HepG2 (cell line): ENCODE measurements around the gene SLC13A2. TPM values are rescaled to one million over a fixed set of nuclear protein-coding genes. Genes with fewer than 3 reads are reported as not detected.

ENCODE experiments used
- ATAC-seq: fragments of 200-7000 bp; cut with Tn5 transposase; 3 replicates; pipeline ENCODE4 v1.9.1; 2020; ENCODE audit warnings: mild to moderate bottlenecking, moderate library complexity
- BruUV-seq: library from RNA; stranded (reverse); fragments of 400-500 nt; replicated peaks from 2 replicates; lab custom pipeline; 2021; lab: Mats Ljungman, UMichigan
- CTCF ChIA-PET: fragments of 300-600 bp; formaldehyde crosslinking; extraction: SDS; loops from one replicate; lab custom pipeline; 2021; ENCODE audit warnings: low total read pairs, inconsistent platforms, low intra/inter-chr PET ratio; lab: Yijun Ruan, JAX
- POLR2A ChIA-PET: fragments of 350-600 bp; sonication (Branson Sonifier 250); formaldehyde crosslinking; loops from one replicate; lab custom pipeline; 2020; ENCODE audit warnings: antibody characterized with exemption, inconsistent platforms; lab: Yijun Ruan, JAX
- DNase-seq: peaks from one replicate; pipeline ENCODE4 v3.0.0-alpha.2; 2015; ENCODE audit warnings: low spot score
- FAIRE-seq: peaks from 3 replicates; lab custom pipeline; 2011; peaks lifted over from hg19 to GRCh38; lab: Jason Lieb, UNC
- H2AFZ ChIP-seq: one replicate; pipeline ENCODE4 v1.6.1; 2011; ENCODE audit warnings: low read length, inconsistent platforms
- H3K27ac ChIP-seq: fragments of 300-600 bp; 3 replicates; pipeline ENCODE4 v1.8.0; 2011; ENCODE audit warnings: mixed run types, mild to moderate bottlenecking, mixed read lengths, low read length, inconsistent platforms; ENCODE audit not compliant: insufficient read depth; ENCODE audit errors: extremely low read length
- H3K27me3 ChIP-seq, 2 experiments: fragments of 200-600 bp in 1 of 2; 2 replicates in 1 of 2; 3 replicates in 1 of 2; pipeline versions ENCODE4 v1.6.0 to v1.8.0; 2011; ENCODE audit warnings: low read length in 2 of 2, mild to moderate bottlenecking in 2 of 2, moderate library complexity in 2 of 2, inconsistent platforms in 1 of 2; ENCODE audit not compliant: insufficient read depth in 2 of 2, control insufficient read depth in 1 of 2
- H3K36me3 ChIP-seq, 2 experiments: fragments of 200-600 bp in 1 of 2; replicated peaks in 1 of 2; 2 replicates in 1 of 2; 3 replicates in 1 of 2; pipeline versions ENCODE4 v1.5.1 to v1.8.0; 2011; ENCODE audit warnings: low read length in 2 of 2, inconsistent platforms in 1 of 2; ENCODE audit not compliant: insufficient read depth in 2 of 2, control insufficient read depth in 1 of 2
- H3K4me1 ChIP-seq: 2 replicates; pipeline ENCODE4 v1.5.1; 2012; ENCODE audit warnings: low read length, inconsistent platforms; ENCODE audit not compliant: insufficient read depth
- H3K4me2 ChIP-seq: 2 replicates; pipeline ENCODE4 v1.6.0; 2011; ENCODE audit warnings: low read depth, low read length, inconsistent platforms
- H3K4me3 ChIP-seq, 3 experiments: fragments of 200-600 bp in 1 of 3; sonication (generic), shearing (Covaris generic) in 1 of 3; replicated peaks in 1 of 3; 2 replicates each; pipeline ENCODE4 v1.5.1; 2011 to 2016; ENCODE audit warnings: low read length in 3 of 3, inconsistent platforms in 2 of 3, low read depth in 2 of 3, mild to moderate bottlenecking in 2 of 3, control low read depth in 1 of 3, mixed read lengths in 1 of 3; ENCODE audit not compliant: insufficient read depth in 1 of 3
- H3K79me2 ChIP-seq: one replicate; pipeline ENCODE4 v1.6.1; 2011; ENCODE audit warnings: low read length, inconsistent platforms; ENCODE audit not compliant: insufficient read depth
- H3K9ac ChIP-seq: 2 replicates; pipeline ENCODE4 v1.6.0; 2011; ENCODE audit warnings: mild to moderate bottlenecking, low read depth, low read length, inconsistent platforms; ENCODE audit not compliant: insufficient read depth
- H3K9me3 ChIP-seq: 2 replicates; pipeline ENCODE4 v1.5.1; 2012; ENCODE audit warnings: mild to moderate bottlenecking, low read length
- H4K20me1 ChIP-seq: 2 replicates; pipeline ENCODE4 v1.6.0; 2011; ENCODE audit warnings: inconsistent platforms, mild to moderate bottlenecking, low read length, moderate library complexity; ENCODE audit not compliant: insufficient read depth
- BHLHE40 ChIP-seq: IDR thresholded peaks from 2 replicates; pipeline ENCODE4 v1.6.1; 2011; ENCODE audit warnings: low read length, improper control_type of control experiment
- HES4 ChIP-seq: sonication (generic); formaldehyde crosslinking; IDR thresholded peaks from 2 replicates; pipeline ENCODE4 v1.9.0; 2021; ENCODE audit warnings: mild to moderate bottlenecking, missing genetic modification reagents, borderline replicate concordance
- MYPOP ChIP-seq: sonication (generic); formaldehyde crosslinking; IDR thresholded peaks from 2 replicates; pipeline ENCODE4 v1.8.1; 2023; ENCODE audit warnings: mild to moderate bottlenecking, moderate library complexity, missing genetic modification reagents
- NCOA1 ChIP-seq: sonication (generic); formaldehyde crosslinking; IDR thresholded peaks from 2 replicates; pipeline ENCODE4 v1.9.0; 2021; ENCODE audit warnings: missing genetic modification reagents
- NFIB ChIP-seq: sonication (generic); formaldehyde crosslinking; IDR thresholded peaks from 2 replicates; pipeline ENCODE4 v1.9.0; 2021; ENCODE audit warnings: missing genetic modification reagents, mild to moderate bottlenecking, borderline replicate concordance
- POLR2A ChIP-seq, 2 experiments: IDR thresholded peaks; 2 replicates each; pipeline ENCODE4 v1.6.1; 2011; ENCODE audit warnings: low read depth in 2 of 2, low read length in 2 of 2, mild to moderate bottlenecking in 1 of 2, moderate library complexity in 1 of 2; ENCODE audit not compliant: insufficient read depth in 1 of 2
- SIN3A ChIP-seq: IDR thresholded peaks from 2 replicates; pipeline ENCODE4 v1.6.1; 2011; ENCODE audit warnings: low read depth, mild to moderate bottlenecking, control low read depth, low read length, borderline replicate concordance
- TFAP4 ChIP-seq: sonication (generic); IDR thresholded peaks from 2 replicates; pipeline ENCODE4 v1.6.1; 2016; ENCODE audit warnings: low read depth, borderline replicate concordance
- TOE1 ChIP-seq: sonication (generic); formaldehyde crosslinking; IDR thresholded peaks from 2 replicates; pipeline ENCODE4 v1.4.0; 2020; ENCODE audit warnings: mild to moderate bottlenecking, missing genetic modification reagents
- ZFP37 ChIP-seq: sonication (generic); formaldehyde crosslinking; IDR thresholded peaks from 2 replicates; pipeline ENCODE4 v1.4.0; 2020; ENCODE audit warnings: missing genetic modification reagents, borderline replicate concordance
- ZHX1 ChIP-seq: sonication (generic); formaldehyde crosslinking; IDR thresholded peaks from 2 replicates; pipeline ENCODE4 v1.8.1; 2022; ENCODE audit warnings: low read depth, mild to moderate bottlenecking, missing genetic modification reagents
- ZNF234 ChIP-seq: sonication (generic); formaldehyde crosslinking; conservative IDR thresholded peaks from 2 replicates; pipeline ENCODE4 v1.5.1; 2020; ENCODE audit warnings: mild to moderate bottlenecking, missing genetic modification reagents
- ZNF263 ChIP-seq: sonication (generic); formaldehyde crosslinking; IDR thresholded peaks from 2 replicates; pipeline ENCODE4 v1.4.0; 2020; ENCODE audit warnings: missing genetic modification reagents
- ZNF749 ChIP-seq: sonication (generic); formaldehyde crosslinking; IDR thresholded peaks from 2 replicates; pipeline ENCODE4 v1.8.0; 2022; ENCODE audit warnings: mild to moderate bottlenecking, missing genetic modification reagents, moderate library complexity, borderline replicate concordance
- ZUFSP ChIP-seq: sonication (generic); formaldehyde crosslinking; IDR thresholded peaks from 2 replicates; pipeline ENCODE4 v1.9.0; 2021; ENCODE audit warnings: missing genetic modification reagents, mild to moderate bottlenecking, borderline replicate concordance
- WGBS: methylation state at CpG from one replicate; pipeline ENCODE4 v1.1.6; 2017; ENCODE audit warnings: low lambda C conversion rate; 5-methylcytosine and 5-hydroxymethylcytosine counted together
- in situ Hi-C: cut with HindIII; loops from 2 replicates; pipeline ENCODE4 v1.10.0; 2017; ENCODE audit warnings: low pct_unique_long_range_greater_than_20kb; ENCODE audit not compliant: extremely low pct_ligation_motif_present
- intact Hi-C: fragments of 100-400 bp; cut with micrococcal nuclease; formaldehyde crosslinking; loops from one replicate; pipeline ENCODE4 v1.10.0; 2022; ENCODE audit not compliant: unreplicated experiment
- polyA plus RNA-seq, 8 experiments: library from polyadenylated mRNA; depleted of rRNA in 3 of 8; stranded (reverse) in 7 of 8; unstranded in 1 of 8; fragments of >200 nt; fragmentation: Illumina TruSeq in 4 of 8; extraction: Trizol in 4 of 8; gene quantifications; 2 replicates each; pipeline versions ENCODE4 v1.2.1 to v1.2.3, GENCODE V29; 2011 to 2016; ENCODE audit warnings: low read depth in 4 of 8, missing spikeins in 1 of 8, mixed read lengths in 1 of 8; ENCODE audit not compliant: insufficient read depth in 1 of 8
- total RNA-seq, 5 experiments: library from RNA; depleted of rRNA; stranded (reverse); fragments of >200 nt; fragmentation: Illumina TruSeq; extraction: Trizol; gene quantifications; 2 replicates each; pipeline ENCODE4 v1.2.3, GENCODE V29; 2016; ENCODE audit warnings: low read depth in 1 of 5

Gene SLC13A2
- total and polyA plus RNA-seq, 2 of the 13 experiments (the other 11 are each of a cell fraction or from before 2014, with no cell fraction given), result 0.07 TPM; not detected in 1

- TF ChIP-seq ZHX1 (CRISPR knock-in tag) (no peak), NFIB (CRISPR knock-in tag) (no peak), ZUFSP (no peak), HES4 (CRISPR knock-in tag) (no peak), BHLHE40 (no peak), TOE1 (CRISPR knock-in tag) (no peak)
These were observed 30.0 kb downstream of the SLC13A2 start (continued) for GRCh38 chr17:28503420-28503819.

GRCh38 chr17:28505986-28506665 lies 32.7 kb downstream of the SLC13A2 start, which contains the start of gene FOXN1:
Gene FOXN1 (plus strand): TSS chr17:28506348. CDS start chr17:28523970, 17,622 bp downstream.
- 32% methylated on average over 8 of the region's 28 CpGs for WGBS
- no peak for FAIRE-seq
- no peaks in the 10 kb centered on the region for H3K9me3 ChIP-seq
- peaks cover 9 to 66% of the 10 kb centered on the region in 2 experiments for H3K27me3 ChIP-seq
- in situ Hi-C loops, result no loop called here
- H3K36me3 ChIP-seq, result no peaks in the 10 kb centered on the region
- no TSS peak for BruUV-seq
- no peak for ATAC-seq
- H2AFZ ChIP-seq, result no peak within 1 kb of the TSS
- H3K4me2 ChIP-seq, result no peak within 1 kb of the TSS
- H3K4me3 ChIP-seq, result no peak within 1 kb of the TSS
- H4K20me1 ChIP-seq, result no peaks in the 10 kb centered on the region
- H3K79me2 ChIP-seq, result no peaks in the 10 kb centered on the region
- intact Hi-C loops, result no loop called here
- no peak within 1 kb of the TSS for H3K27ac ChIP-seq
- no peak within 1 kb of the TSS for H3K9ac ChIP-seq
- DNase-seq, result no peak
- CTCF ChIA-PET, result no interaction called here
- POLR2A ChIA-PET, result no interaction called here
- no peaks in the 10 kb centered on the region for H3K4me1 ChIP-seq
- no peak for TF ChIP-seq ZNF234 (CRISPR knock-in tag)
- TF ChIP-seq ZFP37 (CRISPR knock-in tag), result no peak
- no peak for TF ChIP-seq ZNF749 (CRISPR knock-in tag)
- TF ChIP-seq NCOA1, result no peak
- no peak for TF ChIP-seq ZNF263
- TF ChIP-seq MYPOP (CRISPR knock-in tag), result no peak
- no peak for TF ChIP-seq TFAP4
- TF ChIP-seq SIN3A, result no peak
- TF ChIP-seq POLR2A (IDR thresholded peaks at IDR 0.05; ENCODE audit: insufficient read depth in 1 of 2, low read depth in 2 of 2, low read length in 2 of 2), result no peak
